Measurements from ENCODE around the gene PPFIBP2.

DNA sequence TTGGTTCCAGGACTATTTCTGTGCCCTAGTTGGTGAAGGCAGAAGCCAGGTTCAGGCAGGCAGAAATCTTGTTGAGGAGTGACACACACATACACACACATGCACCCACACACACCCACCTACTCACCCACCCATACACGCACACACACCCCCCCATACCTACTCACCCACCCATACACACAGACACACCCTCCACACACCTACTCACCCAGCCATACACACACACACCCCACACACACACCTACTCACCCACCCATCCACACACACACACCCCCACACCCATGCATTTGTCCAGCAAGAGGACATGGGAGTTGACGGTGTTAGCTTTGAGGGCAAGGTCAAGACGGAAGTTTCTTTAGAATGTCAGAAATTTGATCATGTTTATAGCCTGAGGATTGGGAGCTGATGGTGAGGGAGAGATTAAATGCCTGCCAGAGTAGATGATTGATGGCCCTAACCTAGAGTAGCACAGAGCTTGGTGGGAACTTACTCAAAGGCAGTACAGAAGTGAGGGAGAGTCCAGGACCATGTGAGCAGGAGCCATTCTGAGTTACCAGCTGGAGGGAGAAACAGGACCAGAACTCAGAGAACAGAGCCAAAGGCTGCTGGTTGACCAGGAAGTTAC is 90.6 kb downstream of the PPFIBP2 start:
- TF ChIP-seq CTCF (tag by site-specific recombination; IDR thresholded peaks at IDR 0.05): no peak
- no peak for TF ChIP-seq ZNF530 (tag by site-specific recombination; IDR thresholded peaks at IDR 0.05; ENCODE audit: low read depth)
- no peak for TF ChIP-seq ZSCAN5A (tag by site-specific recombination; IDR thresholded peaks at IDR 0.05)
- TF ChIP-seq REST (tag by site-specific recombination; IDR thresholded peaks at IDR 0.05): no peak
- TF ChIP-seq ZNF112 (tag by site-specific recombination; IDR thresholded peaks at IDR 0.05): no peak
- no peak for TF ChIP-seq ZNF639 (tag by site-specific recombination; IDR thresholded peaks at IDR 0.05)
- TF ChIP-seq KLF9 (tag by site-specific recombination; IDR thresholded peaks at IDR 0.05; ENCODE audit: low read depth): no peak; the same call in 1 of the 2 replicates
- TF ChIP-seq, protein P1, sequence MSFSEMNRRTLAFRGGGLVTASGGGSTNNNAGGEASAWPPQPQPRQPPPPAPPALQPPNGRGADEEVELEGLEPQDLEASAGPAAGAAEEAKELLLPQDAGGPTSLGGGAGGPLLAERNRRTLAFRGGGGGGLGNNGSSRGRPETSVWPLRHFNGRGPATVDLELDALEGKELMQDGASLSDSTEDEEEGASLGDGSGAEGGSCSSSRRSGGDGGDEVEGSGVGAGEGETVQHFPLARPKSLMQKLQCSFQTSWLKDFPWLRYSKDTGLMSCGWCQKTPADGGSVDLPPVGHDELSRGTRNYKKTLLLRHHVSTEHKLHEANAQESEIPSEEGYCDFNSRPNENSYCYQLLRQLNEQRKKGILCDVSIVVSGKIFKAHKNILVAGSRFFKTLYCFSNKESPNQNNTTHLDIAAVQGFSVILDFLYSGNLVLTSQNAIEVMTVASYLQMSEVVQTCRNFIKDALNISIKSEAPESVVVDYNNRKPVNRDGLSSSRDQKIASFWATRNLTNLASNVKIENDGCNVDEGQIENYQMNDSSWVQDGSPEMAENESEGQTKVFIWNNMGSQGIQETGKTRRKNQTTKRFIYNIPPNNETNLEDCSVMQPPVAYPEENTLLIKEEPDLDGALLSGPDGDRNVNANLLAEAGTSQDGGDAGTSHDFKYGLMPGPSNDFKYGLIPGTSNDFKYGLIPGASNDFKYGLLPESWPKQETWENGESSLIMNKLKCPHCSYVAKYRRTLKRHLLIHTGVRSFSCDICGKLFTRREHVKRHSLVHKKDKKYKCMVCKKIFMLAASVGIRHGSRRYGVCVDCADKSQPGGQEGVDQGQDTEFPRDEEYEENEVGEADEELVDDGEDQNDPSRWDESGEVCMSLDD (tag by site-specific recombination; IDR thresholded peaks at IDR 0.05): no peak
- no peak for TF ChIP-seq ZNF610 (tag by site-specific recombination; IDR thresholded peaks at IDR 0.05; ENCODE audit: borderline replicate concordance)

Data from HEK293 (cell line).